Right lobe of liver (tissue), 4 donors: ENCODE results near the gene PCDHB2.
A peak's percentile ranks its signal among the peaks of the same experiment; 100 is the strongest.

Experiments
- CTCF ChIP-seq, 4 donors: fragments of 200-600 bp in 3 of 4; fragments of 450-650 bp in 1 of 4; IDR thresholded peaks; one replicate each; pipeline versions ENCODE4 v1.5.1 to v1.8.0; 2016 to 2022; ENCODE audit warnings: antibody characterized with exemption in 4 of 4, mild to moderate bottlenecking in 2 of 4
- POLR2A ChIP-seq: fragments of 450-650 bp; IDR thresholded peaks from one replicate; pipeline ENCODE4 v1.6.1; 2017; ENCODE audit warnings: antibody characterized with exemption, mild to moderate bottlenecking
- donor health status: DM: no; HTN: no; CAD: no.
- donor health status: DM: no; HTN: no; CAD: no.
- donor health status: DM: no; HTN: yes; CAD: no.

- TF ChIP-seq CTCF (IDR thresholded peaks at IDR 0.05) = peak in 3 of 4 donors; percentile 9 to 22 (median 12)
- no peak for TF ChIP-seq POLR2A
Measured at GRCh38 chr5:141100243-141100805, 5.9 kb downstream of the PCDHB2 start, which contains the start of gene PCDHB3.
